Astrocyte of the spinal cord (primary cell): ENCODE measurements around the gene TRIM17.

Source experiments
- DNase-seq: peaks from one replicate; pipeline ENCODE4 v3.0.0; 2011; ENCODE audit warnings: low read depth, low spot score
- H3K4me3 ChIP-seq: 2 replicates; pipeline ENCODE4 v1.5.1; 2011; ENCODE audit warnings: low read depth, mild to moderate bottlenecking, low read length, moderate library complexity
- in situ Hi-C: cut with HindIII; loops from 2 replicates; pipeline ENCODE4 v1.10.0; 2017; ENCODE audit warnings: low sequenced_read_pairs
- TF ChIP-seq, protein P1 (sequence below): IDR thresholded peaks from 2 replicates; pipeline ENCODE4 v1.5.1; 2012; ENCODE audit warnings: low read depth, mild to moderate bottlenecking, low read length, inconsistent platforms

TRIM17 gene

GRCh38 chr1:228396770-228397662 lies 19.6 kb downstream of the TRIM17 start:
- H3K4me3 ChIP-seq = no peak overlapping the region
- in situ Hi-C loops = no loop called here
- TF ChIP-seq, protein P1, sequence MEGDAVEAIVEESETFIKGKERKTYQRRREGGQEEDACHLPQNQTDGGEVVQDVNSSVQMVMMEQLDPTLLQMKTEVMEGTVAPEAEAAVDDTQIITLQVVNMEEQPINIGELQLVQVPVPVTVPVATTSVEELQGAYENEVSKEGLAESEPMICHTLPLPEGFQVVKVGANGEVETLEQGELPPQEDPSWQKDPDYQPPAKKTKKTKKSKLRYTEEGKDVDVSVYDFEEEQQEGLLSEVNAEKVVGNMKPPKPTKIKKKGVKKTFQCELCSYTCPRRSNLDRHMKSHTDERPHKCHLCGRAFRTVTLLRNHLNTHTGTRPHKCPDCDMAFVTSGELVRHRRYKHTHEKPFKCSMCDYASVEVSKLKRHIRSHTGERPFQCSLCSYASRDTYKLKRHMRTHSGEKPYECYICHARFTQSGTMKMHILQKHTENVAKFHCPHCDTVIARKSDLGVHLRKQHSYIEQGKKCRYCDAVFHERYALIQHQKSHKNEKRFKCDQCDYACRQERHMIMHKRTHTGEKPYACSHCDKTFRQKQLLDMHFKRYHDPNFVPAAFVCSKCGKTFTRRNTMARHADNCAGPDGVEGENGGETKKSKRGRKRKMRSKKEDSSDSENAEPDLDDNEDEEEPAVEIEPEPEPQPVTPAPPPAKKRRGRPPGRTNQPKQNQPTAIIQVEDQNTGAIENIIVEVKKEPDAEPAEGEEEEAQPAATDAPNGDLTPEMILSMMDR = no peak
- no peak for DNase-seq

DNA sequence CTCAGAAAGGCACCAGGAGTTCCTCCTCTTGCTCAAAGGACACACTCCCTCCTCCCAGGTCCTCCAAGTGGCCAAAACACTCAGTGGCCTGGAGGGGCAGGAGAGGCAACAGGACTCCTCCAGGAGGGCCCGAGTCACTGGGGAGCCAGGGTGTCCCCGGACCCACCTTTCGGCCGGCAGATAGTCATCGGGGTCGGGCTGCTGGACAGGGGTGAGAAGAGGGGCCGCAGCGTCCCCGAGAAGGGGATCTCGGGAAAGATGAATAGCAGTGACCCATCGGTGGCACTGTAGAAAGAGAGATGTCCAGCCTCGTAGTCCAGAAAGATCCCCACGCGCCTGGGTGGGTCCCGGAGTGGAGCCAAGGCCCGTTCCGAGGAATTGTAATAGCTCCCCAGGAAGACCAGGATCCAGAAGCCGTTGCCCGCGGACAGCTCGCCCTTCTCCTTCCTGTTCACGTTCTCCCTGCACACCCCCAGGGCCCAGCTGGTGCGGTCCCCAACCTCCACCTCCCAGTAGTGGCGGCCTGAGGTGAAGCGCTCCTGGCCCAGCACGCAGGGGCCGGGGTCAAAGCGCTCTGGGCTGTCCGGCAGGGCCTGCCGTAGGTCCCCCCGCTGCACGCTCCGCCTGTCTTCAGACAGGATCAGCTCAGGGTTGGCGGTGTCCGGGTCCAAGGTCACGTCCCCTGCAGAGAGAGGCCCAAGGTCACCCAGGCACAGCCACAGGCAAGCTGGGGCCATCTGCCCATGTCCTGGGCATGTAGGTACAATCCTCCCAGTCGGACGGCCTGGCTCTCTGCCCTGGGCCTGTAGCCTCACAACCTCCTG lies 21.9 kb downstream of the TRIM17 start:
- TF ChIP-seq, protein P1 = no peak

GRCh38 chr1:228393811-228394570 lies 22.7 kb downstream of the TRIM17 start:
- no peak overlapping the region for H3K4me3 ChIP-seq
- DNase-seq = no peak
- in situ Hi-C loops = no loop called here
- TF ChIP-seq, protein P1 = no peak

More for the DNA sequence above, 21.9 kb downstream of the TRIM17 start:
- in situ Hi-C loops = no loop called here
- DNase-seq = no peak
- no peak overlapping the region for H3K4me3 ChIP-seq

- in situ Hi-C loops = no loop called here
- TF ChIP-seq, protein P1 = peak; percentile 64
- peak; percentile 40 for DNase-seq
- no peak overlapping the region for H3K4me3 ChIP-seq
Measured at GRCh38 chr1:228393268-228393701, 23.4 kb downstream of the TRIM17 start.

- peak; percentile 47 for DNase-seq
- TF ChIP-seq, protein P1 = no peak
- no peak overlapping the region for H3K4me3 ChIP-seq
- in situ Hi-C loops = no loop called here
Measured at GRCh38 chr1:228392111-228392936, 24.3 kb downstream of the TRIM17 start.
